Kidney glomerular epithelial cell (primary cell): Measurements from ENCODE around the gene KCNN2.
A peak's percentile ranks its signal among the peaks of the same experiment; 100 is the strongest.

Experiments used
- DNase-seq: peaks from one replicate; lab custom pipeline; 2025; lab: John Stamatoyannopoulos, UW

KCNN2 gene

DNA sequence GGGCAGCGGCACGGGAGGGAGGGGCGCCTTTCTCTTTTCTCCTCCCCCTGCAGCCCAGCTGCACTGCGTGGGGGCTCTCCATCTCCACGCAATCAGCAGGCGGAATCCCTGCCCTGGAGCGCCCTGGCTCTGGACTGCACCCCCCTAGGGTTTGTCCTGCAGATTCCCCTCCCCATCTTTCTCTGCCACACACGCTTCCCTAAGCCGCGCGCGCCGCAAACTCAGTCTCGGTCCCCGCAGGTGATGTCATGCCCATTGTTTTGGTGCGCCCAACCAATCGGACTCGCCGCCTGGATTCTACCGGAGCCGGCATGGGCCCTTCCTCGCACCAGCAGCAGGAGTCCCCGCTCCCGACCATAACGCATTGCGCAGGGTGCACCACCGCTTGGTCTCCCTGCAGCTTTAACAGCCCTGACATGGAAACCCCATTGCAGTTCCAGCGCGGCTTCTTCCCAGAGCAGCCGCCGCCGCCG lies at the start of gene KCNN2:
Gene KCNN2 (plus strand): TSS at position 347 of the 473 bp plus-strand sequence. CDS start 70 bp downstream, at position 417.
- DNase-seq, result peak; percentile 4

DNA sequence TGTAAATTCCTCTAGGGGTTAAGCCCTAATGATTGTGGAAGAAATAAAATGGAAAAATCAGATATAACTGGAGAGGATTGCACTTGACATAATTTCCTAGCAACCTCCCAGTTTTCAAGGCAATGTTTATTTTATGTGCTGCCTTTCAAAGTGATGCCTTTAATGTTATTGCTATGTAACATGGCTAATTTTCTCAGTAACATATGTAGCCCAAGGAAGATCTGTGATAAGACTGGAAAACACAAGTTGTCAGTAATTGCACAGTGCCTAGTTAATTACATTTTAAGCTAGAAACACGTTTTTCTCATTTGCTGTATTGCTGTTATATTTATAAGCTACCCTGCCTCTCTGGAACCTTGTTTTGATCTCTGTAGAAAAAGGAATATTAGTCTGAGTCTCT lies 49.2 kb upstream of the KCNN2 start:
- DNase-seq, result no peak

DNA sequence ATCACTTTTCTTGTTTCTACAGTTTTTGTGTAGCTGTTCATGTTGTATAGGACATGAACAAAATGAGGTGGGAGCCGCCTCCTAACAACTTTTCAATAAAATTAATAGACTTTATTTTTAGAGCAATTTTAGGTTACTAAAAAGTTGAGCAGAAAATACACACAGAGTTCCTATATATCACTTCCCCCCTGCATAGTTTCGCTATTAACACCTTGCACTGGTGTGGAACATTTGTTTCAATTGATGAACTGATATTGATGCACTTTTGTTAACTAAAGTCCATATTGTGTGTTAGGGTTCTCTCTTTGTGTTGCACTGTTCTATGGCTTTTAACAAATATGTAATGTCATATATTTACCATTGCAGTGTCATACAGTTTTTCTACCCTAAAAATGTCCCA lies 47.8 kb upstream of the KCNN2 start:
- no peak for DNase-seq

DNA sequence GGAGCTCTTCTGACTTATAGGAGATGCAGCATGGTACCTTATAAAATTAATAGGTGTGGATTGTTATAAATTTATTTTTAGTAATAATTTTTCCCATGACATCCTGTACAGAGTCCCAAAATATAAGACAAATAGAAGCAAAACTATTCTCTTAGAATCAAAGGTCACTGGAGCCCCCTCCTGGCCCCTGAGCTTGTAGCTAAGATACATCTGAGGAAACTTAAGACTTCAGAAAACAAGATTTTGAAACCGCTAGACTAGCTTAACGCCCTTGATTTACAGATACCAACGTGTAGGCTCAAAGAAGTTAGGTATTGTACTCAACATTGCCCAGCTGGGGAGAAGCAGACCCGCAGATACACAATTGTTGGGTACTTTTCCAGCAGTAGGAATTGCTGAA lies 45.7 kb upstream of the KCNN2 start:
- DNase-seq, result no peak

DNA sequence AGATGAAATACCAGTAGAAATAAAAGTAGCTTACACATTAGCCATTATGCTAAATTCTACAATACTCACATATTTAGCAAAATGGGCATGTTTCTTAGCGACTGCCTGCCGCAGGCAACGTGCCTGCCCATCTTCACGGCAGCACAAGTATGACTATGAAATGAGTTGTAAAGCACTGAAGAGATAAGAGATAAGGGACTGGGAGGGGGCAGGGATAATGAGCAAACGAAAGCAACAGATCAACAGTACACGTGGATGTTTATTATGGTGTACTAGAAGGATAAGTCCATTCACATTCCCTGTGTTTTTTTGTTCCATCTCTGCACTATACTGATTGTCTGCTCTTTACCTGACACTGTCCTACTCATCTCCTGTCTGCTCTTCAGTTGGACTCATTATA lies 44.1 kb upstream of the KCNN2 start:
- no peak for DNase-seq

DNA sequence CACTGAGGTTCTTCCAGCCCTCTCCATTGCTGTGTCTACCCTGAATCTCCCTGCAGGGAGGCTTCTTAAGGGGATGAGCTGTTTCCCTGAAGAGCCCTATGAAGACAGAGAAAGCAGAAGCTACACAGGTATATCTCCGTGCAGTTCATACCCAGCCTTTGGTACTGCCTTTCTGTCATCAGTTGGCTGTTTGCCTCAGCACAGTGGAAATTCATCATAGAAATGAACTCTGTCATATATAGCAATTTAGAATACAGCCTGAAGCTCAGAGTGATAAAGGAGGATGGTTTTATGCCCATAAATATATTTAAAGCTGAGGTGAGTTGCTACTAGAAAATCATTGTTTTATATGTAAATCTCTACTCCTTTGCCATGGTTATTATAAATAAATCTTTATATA lies 42.6 kb upstream of the KCNN2 start:
- DNase-seq, result no peak

DNA sequence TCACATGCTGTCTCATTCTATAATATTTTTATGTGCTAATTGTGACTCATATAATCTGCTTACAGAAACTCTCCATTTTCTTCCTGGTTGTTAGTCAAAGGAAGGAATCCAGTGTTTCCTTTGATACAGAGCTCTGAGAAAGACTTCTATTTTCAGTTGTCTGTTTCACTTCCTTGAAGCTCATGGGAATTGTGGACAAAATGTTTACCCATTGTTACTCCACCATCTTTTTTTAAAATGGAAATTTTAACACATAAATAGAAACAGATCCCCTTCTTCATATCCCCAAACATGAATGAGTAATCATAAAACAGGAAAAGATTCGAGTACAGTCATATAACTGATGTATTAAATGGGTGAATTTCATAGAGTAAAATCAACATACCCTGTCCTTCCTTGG lies 42.0 kb upstream of the KCNN2 start:
- no peak for DNase-seq

DNA sequence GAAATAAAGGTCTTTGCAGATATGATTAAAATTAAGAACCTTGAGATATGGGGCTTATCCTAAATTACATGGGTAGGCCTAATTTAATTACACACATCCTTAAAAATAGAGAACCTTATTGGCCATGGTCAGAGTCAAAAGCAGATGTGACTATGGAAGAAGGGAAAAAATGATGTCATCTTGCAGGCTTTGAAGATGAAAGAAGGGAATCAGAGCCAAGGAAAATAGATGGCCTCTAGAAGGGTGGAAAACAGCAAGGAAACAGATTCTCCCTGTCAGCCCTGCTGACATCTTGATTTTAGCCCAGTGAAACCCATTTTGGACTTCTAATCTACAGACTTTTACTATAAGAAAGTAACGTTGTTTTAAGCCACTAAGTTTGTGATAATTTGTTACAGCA lies 37.6 kb upstream of the KCNN2 start:
- no peak for DNase-seq

DNA sequence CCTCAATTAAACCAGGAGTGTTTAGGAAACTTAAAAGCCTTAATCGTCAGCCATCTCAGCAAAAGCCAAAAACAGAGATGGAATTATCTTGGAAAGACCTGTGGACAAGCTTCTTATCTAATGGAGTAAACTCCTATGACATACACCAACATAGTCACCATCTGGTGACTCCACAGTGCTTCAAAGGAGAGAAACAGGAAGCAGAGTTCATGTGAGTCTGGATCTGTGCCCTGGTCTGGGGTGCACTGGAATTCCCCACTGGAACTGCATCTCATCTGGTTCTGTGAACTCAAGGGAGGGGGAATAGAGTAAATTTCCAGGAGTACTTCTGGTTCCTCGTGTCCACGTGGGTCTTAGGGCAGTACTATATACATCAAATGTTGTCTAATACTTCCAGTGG lies 36.3 kb upstream of the KCNN2 start:
- DNase-seq, result no peak

DNA sequence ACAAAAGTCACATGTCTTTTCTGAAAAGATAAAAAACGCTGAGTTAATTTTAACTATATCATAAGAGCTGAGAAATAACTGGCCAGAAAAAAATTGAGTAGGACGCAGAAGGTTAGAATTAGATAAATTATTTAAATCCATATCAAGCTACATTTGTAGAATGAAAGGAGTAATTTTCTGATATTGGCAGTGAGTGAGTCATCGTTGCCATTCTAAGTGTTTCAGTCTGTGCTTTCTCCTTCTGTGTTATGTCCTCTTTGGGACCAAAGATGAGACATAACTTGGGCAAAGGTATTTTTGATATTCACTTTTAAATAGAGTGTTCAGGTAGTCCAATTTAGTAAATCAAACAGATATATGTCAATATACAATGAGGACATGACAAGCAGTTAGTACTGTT lies 34.4 kb upstream of the KCNN2 start:
- no peak for DNase-seq

DNA sequence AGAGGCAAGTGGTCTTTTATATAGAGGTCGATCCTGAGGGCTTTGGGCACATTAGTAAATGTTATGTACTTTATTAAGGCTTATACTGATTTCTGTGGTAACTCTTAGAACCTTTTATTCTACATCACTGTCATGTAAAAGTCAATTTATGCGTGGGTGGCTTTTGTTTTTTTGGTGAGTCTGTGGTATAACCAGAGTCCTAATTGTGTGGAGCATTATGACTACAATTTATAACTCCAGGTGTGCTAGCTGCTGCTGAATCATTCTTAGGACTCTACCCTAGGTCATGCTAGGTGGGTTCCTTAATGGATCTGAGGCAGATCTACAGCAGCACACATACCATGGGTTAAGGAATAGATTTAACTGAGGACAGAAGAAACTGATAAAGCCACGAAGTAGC lies 33.9 kb upstream of the KCNN2 start:
- DNase-seq, result no peak

DNA sequence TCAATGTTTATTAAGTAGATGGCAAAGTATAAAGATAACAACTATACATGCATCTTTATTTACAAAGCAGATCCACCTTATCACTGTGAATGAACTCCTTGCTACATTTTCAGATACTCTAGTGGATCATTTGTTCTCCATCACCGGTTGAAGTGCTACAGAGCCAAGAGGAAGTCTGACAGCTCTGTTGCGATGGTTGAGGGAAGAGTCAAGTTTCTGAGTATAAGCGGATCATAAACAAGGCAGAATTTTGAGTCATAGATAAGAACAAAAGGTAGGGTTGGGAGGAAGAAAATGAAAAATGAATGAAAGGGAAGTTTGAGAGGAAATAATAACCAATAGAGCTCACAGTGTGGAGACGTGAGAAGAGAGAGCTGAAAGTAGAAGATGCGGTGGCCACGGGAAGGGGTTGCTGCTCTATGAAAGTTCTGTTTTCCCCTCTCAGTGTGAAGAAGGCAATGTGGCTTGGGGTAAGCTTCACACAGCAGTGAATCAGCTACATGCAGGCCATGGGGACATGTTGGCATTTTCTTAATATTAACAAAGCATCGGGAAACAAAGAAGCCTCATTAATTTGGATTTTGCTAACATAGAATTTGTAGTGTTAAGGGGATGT lies 30.8 kb upstream of the KCNN2 start:
- no peak for DNase-seq

DNA sequence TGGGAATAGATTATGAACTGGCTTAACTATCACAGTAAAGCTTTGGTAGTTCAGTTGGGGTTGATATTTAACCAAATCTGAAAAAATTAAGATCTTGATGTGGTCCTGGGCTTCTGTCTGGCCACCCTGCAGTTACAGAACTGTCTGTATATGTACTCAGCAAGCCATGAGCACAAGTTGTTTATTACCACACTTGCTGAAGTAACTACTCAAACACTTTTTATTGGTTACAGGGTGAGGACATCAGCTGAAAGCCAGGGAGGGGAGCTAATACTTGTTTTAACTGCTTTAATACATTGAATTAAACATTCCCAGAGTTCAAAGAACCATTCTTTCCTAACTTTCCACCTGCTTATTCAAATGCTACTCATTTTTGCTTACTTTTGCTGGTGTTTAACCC lies 29.4 kb upstream of the KCNN2 start:
- DNase-seq, result no peak

DNA sequence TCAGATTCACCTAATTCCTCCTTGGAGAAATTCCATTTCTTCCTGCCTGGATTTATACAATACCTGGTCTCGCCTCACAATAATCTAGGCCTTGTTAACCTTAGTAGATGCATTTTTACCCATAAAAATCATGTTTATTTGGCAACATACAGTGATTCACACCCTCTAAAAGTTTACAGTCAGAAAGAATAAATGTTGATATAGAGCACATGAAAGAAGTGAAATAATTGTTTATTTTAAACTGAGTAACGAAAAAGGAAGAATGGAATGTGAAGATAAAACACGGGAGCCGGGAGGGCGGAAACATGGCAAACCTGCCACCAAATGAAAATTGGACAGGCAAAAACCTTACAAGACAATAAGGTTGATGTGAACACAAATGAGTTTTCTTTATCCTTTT lies 28.9 kb upstream of the KCNN2 start:
- no peak for DNase-seq

DNA sequence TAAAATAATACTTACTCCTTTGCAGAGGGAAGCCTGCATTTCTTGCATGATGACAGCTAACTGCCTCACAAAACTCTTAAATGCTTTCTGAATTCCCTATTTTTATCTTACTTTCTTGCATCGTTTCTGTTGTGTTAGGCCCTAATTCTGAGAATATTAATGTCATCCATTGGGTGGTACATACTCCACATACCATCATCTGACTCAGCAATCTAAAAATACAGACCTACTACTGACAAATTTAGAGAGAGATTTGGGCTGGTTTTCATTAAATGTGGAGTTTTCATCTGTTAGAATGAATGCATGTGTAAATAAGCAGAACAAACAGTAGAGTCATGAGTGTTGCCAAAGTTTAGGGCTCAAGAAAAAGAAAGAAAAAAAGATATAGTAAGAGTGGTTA lies 26.5 kb upstream of the KCNN2 start:
- DNase-seq, result no peak

DNA sequence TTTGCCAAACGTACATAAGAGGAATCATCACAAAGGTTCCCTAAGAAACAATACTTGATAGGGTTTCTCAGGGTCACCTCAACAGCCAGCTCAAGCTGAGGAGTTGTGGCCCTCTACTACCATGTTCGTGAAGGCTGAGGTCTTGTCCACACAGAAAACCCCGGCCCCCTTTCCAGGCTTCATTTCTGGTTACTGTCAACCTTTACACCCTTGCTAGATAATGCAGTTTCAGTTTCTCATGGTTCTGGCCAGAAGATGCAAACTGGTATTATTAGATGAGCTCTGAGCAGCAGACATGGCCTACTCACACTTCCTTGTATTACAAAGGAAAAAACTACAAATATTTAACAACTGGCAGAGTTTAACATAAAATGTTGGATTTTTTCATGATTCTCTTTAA lies 22.8 kb upstream of the KCNN2 start:
- no peak for DNase-seq

DNA sequence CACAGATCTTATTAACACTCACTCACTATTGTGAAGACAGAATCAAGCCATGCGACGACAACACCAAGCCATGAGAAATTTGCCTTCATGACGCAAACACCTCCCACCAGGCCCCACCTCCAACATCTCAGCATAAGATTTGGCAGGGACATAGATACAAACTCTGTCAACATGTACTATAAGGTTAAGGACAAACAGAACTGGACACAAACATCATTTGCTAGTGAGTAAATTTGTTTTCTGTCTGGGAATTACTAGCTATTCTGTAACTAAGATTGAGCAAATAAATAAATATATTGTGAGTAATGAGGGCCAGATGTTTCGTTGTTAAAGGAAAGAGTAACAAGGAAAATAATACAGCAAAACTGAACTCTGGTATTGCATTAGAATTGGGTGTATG lies 15.7 kb upstream of the KCNN2 start:
- DNase-seq, result no peak

DNA sequence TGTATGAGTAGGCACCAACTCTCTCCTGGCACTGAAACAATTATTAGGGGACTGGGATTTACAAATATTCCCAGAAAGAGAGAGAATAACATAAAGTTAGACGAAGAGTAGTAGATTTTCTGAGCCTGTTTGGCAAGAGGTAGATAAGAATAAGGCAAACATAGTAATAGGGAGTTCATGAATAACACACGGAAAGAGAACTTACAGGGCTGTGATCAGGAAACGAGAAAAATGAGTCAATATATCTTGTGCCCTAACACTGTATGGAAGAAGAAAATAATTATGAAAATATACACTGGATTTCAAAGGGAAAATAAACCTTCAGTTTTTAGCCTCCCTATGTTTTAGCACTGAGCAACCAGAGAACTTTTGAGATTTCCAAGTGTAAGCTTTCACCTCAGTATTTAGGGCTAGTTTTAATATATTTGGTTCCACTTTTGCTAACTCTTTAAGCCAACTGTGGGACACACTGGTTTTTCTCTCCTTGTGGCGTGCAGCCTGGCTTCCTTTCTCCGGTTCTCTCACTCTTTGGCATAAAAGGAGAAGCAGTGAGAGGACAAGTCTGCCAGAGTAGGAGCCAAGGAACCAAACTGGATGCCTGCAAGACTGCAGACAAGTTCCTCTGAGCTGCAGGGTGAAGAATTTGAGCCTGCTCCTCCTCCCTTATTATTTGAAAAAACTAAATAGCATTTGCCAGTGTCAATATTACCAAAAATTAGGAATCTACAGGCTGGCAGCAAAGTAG lies 6.6 kb upstream of the KCNN2 start:
- no peak for DNase-seq

DNA sequence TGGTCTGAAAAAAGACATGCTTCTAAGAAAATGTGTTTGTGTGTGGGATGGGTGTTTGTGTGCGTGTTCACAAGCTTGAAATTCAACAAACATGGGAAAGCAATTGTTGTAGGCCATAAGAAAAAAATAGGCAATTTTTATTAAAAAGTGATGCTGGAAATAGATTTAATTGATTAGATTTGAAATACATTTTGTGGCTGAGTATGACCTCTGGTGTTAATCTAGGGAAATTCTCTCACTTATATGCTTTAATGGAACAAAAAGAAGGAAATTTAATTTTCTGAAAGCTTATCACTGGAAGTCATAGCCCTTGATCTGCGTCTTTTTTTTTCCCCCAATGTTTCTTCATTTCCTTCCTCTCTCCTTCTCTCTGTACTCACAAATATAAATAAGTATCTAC lies 3.5 kb upstream of the KCNN2 start:
- DNase-seq, result no peak

DNA sequence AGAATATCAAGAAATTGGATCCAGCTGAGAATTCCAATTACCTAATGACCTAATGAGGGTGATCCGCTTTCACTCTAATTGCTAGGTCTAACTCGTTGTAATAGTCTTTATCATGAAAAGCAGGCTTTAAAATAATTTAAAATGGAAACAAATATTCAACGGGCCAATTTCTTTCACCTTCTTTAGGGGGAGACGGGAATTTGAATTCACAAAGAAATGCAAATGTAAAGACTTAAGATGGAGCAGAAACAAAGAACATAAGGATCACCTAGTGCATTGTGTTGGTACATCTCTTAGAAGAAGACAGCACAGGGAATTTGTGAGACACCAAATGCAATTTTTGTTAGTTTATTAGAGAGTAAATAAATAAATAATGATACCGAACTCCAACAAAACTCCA lies 1.5 kb upstream of the KCNN2 start:
- DNase-seq, result no peak

DNA sequence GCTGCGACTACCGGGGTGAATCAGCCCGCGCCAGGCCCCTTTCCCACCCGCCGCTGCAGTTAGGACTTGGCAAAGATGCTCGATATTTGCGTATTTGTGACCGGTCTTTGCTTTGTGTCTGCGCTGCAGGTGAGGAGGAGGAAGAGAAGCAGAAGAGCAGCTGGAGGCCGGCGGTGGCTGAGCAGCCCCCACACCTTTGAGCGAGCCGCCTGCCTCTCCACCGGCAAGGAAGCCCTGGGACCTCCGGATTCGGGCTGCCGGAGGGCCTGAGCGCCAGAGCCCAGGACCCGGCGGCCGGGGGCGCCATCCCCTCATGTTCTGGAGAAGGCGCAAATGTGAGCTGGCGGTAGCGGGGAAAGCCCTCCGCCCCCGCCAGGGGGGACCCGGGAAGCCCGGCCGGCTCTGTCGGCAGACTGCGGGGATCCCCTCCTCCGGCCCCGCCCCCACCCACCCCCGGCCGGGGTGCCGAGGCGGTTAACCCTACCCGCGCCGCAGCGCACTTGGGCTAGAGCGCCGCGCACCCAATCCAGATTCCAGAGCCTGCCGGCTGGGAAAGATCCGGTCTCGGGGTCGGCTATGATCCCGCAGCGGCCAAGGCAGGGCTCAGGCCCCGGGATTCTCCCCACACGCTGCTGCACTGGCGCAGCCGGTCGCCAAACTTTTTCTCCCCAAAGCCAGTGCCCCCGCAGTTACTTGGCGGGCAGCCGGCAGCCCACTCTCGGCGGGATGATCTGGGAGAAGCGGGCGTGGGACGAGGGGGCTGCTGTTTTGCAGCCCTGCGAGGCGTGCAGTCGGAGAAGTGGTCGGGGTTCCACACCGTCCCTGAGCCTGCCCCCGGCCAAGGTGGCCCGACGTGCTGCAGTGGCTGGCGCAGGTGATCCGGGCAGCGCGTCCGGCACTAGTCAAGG lies 800 bp upstream of the KCNN2 start:
- no peak for DNase-seq

DNA sequence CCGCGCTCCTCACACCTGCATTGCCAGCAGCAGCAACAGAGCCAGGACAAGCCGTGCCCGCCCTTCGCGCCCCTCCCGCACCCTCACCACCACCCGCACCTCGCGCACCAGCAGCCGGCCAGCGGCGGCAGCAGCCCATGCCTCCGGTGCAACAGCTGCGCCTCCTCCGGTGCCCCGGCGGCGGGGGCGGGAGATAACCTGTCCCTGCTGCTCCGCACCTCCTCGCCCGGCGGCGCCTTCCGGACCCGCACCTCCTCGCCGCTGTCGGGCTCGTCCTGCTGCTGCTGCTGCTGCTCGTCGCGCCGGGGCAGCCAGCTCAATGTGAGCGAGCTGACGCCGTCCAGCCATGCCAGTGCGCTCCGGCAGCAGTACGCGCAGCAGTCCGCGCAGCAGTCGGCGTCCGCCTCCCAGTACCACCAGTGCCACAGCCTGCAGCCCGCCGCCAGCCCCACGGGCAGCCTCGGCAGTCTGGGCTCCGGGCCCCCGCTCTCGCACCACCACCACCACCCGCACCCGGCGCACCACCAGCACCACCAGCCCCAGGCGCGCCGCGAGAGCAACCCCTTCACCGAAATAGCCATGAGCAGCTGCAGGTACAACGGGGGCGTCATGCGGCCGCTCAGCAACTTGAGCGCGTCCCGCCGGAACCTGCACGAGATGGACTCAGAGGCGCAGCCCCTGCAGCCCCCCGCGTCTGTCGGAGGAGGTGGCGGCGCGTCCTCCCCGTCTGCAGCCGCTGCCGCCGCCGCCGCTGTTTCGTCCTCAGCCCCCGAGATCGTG lies 517 bp downstream of the KCNN2 start:
- no peak for DNase-seq
